C4-2B (cell line): Measurements from ENCODE around the gene MS4A4E.

ENCODE experiments used
- CTCF ChIP-seq: fragments of 450-650 bp; conservative IDR thresholded peaks from 2 replicates; pipeline ENCODE4 v1.5.1; 2017; ENCODE audit warnings: mild to moderate bottlenecking
- ZFX ChIP-seq: fragments of 450-650 bp; IDR thresholded peaks from 2 replicates; pipeline ENCODE4 v1.6.1; 2017

DNA sequence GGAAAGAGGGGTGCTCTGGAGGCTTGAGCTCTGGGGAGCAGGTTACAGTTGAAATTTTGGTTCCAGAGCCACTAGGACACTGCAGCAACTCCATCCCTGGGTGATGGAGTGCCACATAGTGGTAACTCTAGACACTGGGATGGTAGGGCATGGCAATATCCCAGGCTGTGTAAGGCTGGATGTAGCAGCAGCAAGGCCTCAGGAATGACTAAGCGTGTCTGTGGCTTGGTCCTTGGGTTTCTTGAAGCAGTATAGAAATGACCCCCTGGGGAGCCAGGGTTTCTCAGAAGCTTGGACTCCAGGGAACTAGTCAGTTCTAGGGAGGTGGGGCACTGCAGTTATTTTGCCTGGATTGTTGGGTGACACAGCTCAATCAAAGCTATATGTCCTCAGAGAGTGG is 45.6 kb upstream of the MS4A4E start:
- no peak for TF ChIP-seq CTCF
- no peak for TF ChIP-seq ZFX
